ENCODE measurements around the gene CDK2AP2.
A peak's percentile ranks its signal among the peaks of the same experiment; 100 is the strongest.

The CDK2AP2 gene

DNA sequence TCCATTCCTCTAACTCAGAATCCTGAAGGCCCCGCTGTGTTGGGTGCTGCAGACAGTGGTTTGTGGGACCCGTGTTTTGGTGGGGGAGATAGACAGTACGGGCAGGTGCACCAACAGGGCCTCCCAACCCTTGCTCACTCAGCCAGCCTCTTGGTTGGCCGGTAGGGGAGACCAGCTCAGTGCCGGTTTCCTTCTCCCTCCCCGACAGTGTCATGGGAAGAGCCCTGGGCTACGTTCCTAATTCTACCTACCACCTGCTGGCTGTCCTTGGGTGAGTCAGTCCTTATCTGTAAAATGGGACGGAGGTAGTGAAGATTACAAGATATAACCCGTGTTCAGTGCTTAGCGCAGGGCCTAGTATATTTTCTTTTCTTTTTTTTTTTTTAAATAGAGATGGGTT lies 44.8 kb downstream of the CDK2AP2 start:
- Histone ChIP-seq H3K9me3 (ENCODE audit: low read length) (no peaks in the 10 kb centered on the region), H3K36me3 (ENCODE audit: insufficient read depth, low read length) (peaks cover 7% of the 10 kb centered on the region; the same call in 1 of the 2 replicates), H3K27me3 (ENCODE audit: insufficient read depth, low read length) (no peaks in the 10 kb centered on the region), H3K79me2 (ENCODE audit: insufficient read depth, low read length) (peaks cover 3% of the 10 kb centered on the region; the same call in 1 of the 2 replicates), H3K4me1 (ENCODE audit: insufficient read depth, low read length, severe bottlenecking) (peaks cover 80% of the 10 kb centered on the region), H3K27ac (ENCODE audit: low read depth, low read length, poor library complexity, severe bottlenecking) (peak overlapping the region; percentile 85), H4K20me1 (ENCODE audit: insufficient read depth, low read length) (no peaks in the 10 kb centered on the region), H3F3A (ENCODE audit: insufficient read depth, low read length) (peaks cover 20% of the 10 kb centered on the region; the same call in 1 of the 2 replicates), H3K4me2 (ENCODE audit: low read length) (no peak overlapping the region), H3K9ac (ENCODE audit: low read length) (no peak overlapping the region), H3K4me3 (ENCODE audit: low read depth, low read length, poor library complexity, severe bottlenecking) (no peak overlapping the region), H2AFZ (ENCODE audit: low read length) (no peak overlapping the region), H3K9me2 (ENCODE audit: low read depth, low read length) (no peaks in the 10 kb centered on the region)
- no peak for TF ChIP-seq EZH2 (IDR thresholded peaks at IDR 0.05; ENCODE audit: borderline replicate concordance, low read length)
- TF ChIP-seq, protein P1, sequence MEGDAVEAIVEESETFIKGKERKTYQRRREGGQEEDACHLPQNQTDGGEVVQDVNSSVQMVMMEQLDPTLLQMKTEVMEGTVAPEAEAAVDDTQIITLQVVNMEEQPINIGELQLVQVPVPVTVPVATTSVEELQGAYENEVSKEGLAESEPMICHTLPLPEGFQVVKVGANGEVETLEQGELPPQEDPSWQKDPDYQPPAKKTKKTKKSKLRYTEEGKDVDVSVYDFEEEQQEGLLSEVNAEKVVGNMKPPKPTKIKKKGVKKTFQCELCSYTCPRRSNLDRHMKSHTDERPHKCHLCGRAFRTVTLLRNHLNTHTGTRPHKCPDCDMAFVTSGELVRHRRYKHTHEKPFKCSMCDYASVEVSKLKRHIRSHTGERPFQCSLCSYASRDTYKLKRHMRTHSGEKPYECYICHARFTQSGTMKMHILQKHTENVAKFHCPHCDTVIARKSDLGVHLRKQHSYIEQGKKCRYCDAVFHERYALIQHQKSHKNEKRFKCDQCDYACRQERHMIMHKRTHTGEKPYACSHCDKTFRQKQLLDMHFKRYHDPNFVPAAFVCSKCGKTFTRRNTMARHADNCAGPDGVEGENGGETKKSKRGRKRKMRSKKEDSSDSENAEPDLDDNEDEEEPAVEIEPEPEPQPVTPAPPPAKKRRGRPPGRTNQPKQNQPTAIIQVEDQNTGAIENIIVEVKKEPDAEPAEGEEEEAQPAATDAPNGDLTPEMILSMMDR (IDR thresholded peaks at IDR 0.05; ENCODE audit: low read length): no peak

DNA sequence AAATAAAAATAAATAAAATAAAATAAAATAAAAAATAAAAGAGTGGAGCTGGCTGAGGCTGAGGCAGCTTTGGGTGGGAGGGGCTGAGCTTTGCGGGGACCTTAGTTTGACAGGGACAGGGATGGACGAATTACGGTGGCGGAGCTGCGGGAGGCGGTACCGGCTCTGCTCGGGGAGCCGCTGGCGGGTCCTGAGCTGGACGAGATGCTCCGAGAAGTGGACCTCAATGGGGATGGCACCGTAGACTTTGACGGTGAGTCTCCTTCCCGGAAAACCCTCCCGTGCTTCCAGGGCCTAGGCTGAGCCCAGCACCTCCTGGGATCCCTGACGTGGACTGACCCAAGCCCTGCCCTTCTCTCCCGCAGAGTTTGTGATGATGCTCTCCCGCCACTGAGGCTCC lies 49.7 kb downstream of the CDK2AP2 start:
- Histone ChIP-seq H3K27me3 (ENCODE audit: insufficient read depth, low read length) (no peaks in the 10 kb centered on the region), H3K4me2 (ENCODE audit: low read length) (peak overlapping the region; percentile 79; the same call in 1 of the 2 replicates), H3K36me3 (ENCODE audit: insufficient read depth, low read length) (no peaks in the 10 kb centered on the region), H4K20me1 (ENCODE audit: insufficient read depth, low read length) (no peaks in the 10 kb centered on the region), H3K9me2 (ENCODE audit: low read depth, low read length) (no peaks in the 10 kb centered on the region), H3K9me3 (ENCODE audit: low read length) (no peaks in the 10 kb centered on the region), H3K79me2 (ENCODE audit: insufficient read depth, low read length) (no peaks in the 10 kb centered on the region), H3K27ac (ENCODE audit: low read depth, low read length, poor library complexity, severe bottlenecking) (peak overlapping the region; percentile 99), H3K4me1 (ENCODE audit: insufficient read depth, low read length, severe bottlenecking) (peaks cover 39% of the 10 kb centered on the region), H2AFZ (ENCODE audit: low read length) (no peak overlapping the region), H3K9ac (ENCODE audit: low read length) (peak overlapping the region; percentile 64; the same call in 1 of the 2 replicates), H3F3A (ENCODE audit: insufficient read depth, low read length) (peaks cover 11% of the 10 kb centered on the region; the same call in 1 of the 2 replicates), H3K4me3 (ENCODE audit: low read depth, low read length, poor library complexity, severe bottlenecking) (no peak overlapping the region)
- no peak for TF ChIP-seq EZH2 (IDR thresholded peaks at IDR 0.05; ENCODE audit: borderline replicate concordance, low read length)
- TF ChIP-seq, protein P1 (IDR thresholded peaks at IDR 0.05; ENCODE audit: low read length): no peak

DNA sequence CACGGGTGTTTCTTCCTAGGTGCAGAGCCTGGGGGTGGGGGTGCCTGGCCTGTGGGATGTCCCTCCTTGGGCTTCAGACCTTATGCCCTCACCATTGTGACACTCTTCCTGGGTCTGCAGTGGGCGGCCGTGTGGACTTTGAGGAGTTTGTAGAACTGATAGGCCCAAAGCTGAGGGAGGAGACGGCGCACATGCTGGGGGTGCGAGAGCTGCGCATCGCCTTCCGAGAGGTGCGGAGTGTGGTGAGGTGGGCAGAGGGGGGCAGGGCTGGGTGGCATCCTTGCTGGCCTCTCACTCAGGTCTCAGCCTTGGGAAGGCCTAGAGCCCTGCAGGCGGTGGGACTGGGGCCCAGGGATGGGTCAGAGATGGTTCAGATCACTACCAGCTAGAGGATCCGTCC lies 50.5 kb downstream of the CDK2AP2 start:
- Histone ChIP-seq H3K27ac (ENCODE audit: low read depth, low read length, poor library complexity, severe bottlenecking) (no peak overlapping the region), H3K9me3 (ENCODE audit: low read length) (no peaks in the 10 kb centered on the region), H2AFZ (ENCODE audit: low read length) (no peak overlapping the region), H3K9me2 (ENCODE audit: low read depth, low read length) (no peaks in the 10 kb centered on the region), H3K27me3 (ENCODE audit: insufficient read depth, low read length) (no peaks in the 10 kb centered on the region), H3K79me2 (ENCODE audit: insufficient read depth, low read length) (no peaks in the 10 kb centered on the region), H3K9ac (ENCODE audit: low read length) (no peak overlapping the region), H3K36me3 (ENCODE audit: insufficient read depth, low read length) (no peaks in the 10 kb centered on the region), H3K4me2 (ENCODE audit: low read length) (no peak overlapping the region), H3K4me1 (ENCODE audit: insufficient read depth, low read length, severe bottlenecking) (peaks cover 39% of the 10 kb centered on the region), H3F3A (ENCODE audit: insufficient read depth, low read length) (peaks cover 11% of the 10 kb centered on the region; the same call in 1 of the 2 replicates), H3K4me3 (ENCODE audit: low read depth, low read length, poor library complexity, severe bottlenecking) (no peak overlapping the region), H4K20me1 (ENCODE audit: insufficient read depth, low read length) (no peaks in the 10 kb centered on the region)
- TF ChIP-seq, protein P1 (IDR thresholded peaks at IDR 0.05; ENCODE audit: low read length): no peak
